Tibial artery (tissue), 4 donors: ENCODE measurements around the gene CIITA.

Experiments used
- DNase-seq, 2 donors: peaks; one replicate each; pipeline ENCODE4 v3.0.0-alpha.2; 2019
- H3K27ac ChIP-seq, 2 donors: fragments of 200-600 bp; sonication (generic) in 1 of 2; 1 replicate in 1 of 2; 2 replicates in 1 of 2; pipeline ENCODE4 v1.5.1; 2018 to 2019; ENCODE audit warnings: mild to moderate bottlenecking in 1 of 2
- H3K27me3 ChIP-seq, 2 donors: fragments of 200-600 bp; sonication (generic) in 1 of 2; one replicate each; pipeline versions ENCODE4 v1.5.1 to v1.6.0; 2016 to 2019
- H3K36me3 ChIP-seq, 3 donors: fragments of 200-600 bp; sonication (generic) in 2 of 3; one replicate each; pipeline ENCODE4 v1.5.1; 2016 to 2019; ENCODE audit warnings: mild to moderate bottlenecking in 2 of 3
- H3K4me1 ChIP-seq, 4 donors: fragments of 200-600 bp; sonication (generic) in 2 of 4; 1 replicate in 3 of 4; 2 replicates in 1 of 4; pipeline ENCODE4 v1.5.1; 2016 to 2019
- H3K4me3 ChIP-seq, 2 donors: fragments of 200-600 bp; sonication (generic) in 1 of 2; 1 replicate in 1 of 2; 2 replicates in 1 of 2; pipeline ENCODE4 v1.5.1; 2018 to 2019; ENCODE audit warnings: mild to moderate bottlenecking in 2 of 2
- H3K9me3 ChIP-seq, 3 donors: fragments of 200-600 bp; sonication (generic) in 1 of 3; one replicate each; pipeline ENCODE4 v1.5.1; 2016 to 2019
- CTCF ChIP-seq, 2 experiments: fragments of 200-600 bp in 1 of 2; fragments of 450-650 bp in 1 of 2; IDR thresholded peaks; one replicate each; pipeline ENCODE4 v1.5.1; 2017 to 2019; ENCODE audit warnings: antibody characterized with exemption in 2 of 2, mild to moderate bottlenecking in 1 of 2, moderate library complexity in 1 of 2
- intact Hi-C: fragments of 100-400 bp; cut with DNase I; formaldehyde crosslinking; loops from one replicate; pipeline ENCODE4 v1.15.0; 2023; ENCODE audit warnings: low total_unique reads

The CIITA gene

GRCh38 chr16:10931977-10932632, 55.1 kb downstream of the CIITA start:
- no peak for DNase-seq
- Histone ChIP-seq H3K9me3 (no peaks in the 10 kb centered on the region), H3K36me3 (peaks cover 20 to 53% (median 33%) of the 10 kb centered on the region in 3 donors), H3K4me1 (peaks cover 0 to 52% (median 36%) of the 10 kb centered on the region in 4 donors), H3K27ac (no peak overlapping the region), H3K4me3 (no peak overlapping the region), H3K27me3 (no peaks in the 10 kb centered on the region)
- no peak for TF ChIP-seq CTCF (IDR thresholded peaks at IDR 0.05)
- intact Hi-C loops, result no loop called here

- H3K4me3 ChIP-seq, result no peak overlapping the region
- H3K9me3 ChIP-seq, result no peaks in the 10 kb centered on the region
- H3K36me3 ChIP-seq, result peaks cover 10 to 42% (median 23%) of the 10 kb centered on the region in 3 donors
- intact Hi-C loops, result no loop called here
- peaks cover 0 to 62% (median 46%) of the 10 kb centered on the region in 4 donors for H3K4me1 ChIP-seq
- H3K27ac ChIP-seq, result no peak overlapping the region
- DNase-seq, result no peak
- TF ChIP-seq CTCF (IDR thresholded peaks at IDR 0.05), result no peak
- no peaks in the 10 kb centered on the region for H3K27me3 ChIP-seq
These were observed 56.1 kb downstream of the CIITA start for GRCh38 chr16:10932959-10933710.

DNA sequence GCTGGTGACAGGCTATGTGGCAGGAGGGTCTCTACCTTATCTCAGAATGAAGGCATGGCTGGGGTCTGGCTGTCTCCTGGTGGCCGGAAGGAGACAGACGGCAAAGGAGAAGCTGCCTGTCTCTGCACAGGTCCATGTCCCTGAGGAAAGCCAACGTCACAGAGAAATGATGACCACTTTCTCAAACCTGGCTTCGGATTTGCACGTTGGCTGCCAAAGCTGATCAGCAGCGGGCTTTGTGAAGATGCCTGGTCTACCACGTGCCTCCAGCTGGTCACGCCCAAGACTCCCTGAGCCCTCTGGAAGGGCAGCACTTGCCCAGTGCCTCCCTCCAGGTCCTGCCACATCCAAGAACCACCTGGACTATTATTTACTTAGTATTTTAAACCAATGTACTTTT, 56.9 kb downstream of the CIITA start:
- no peak for DNase-seq
- peaks cover 0 to 69% (median 54%) of the 10 kb centered on the region in 4 donors for H3K4me1 ChIP-seq
- intact Hi-C loops, result no loop called here
- no peak overlapping the region for H3K27ac ChIP-seq
- H3K27me3 ChIP-seq, result no peaks in the 10 kb centered on the region
- H3K36me3 ChIP-seq, result peaks cover 3 to 35% (median 15%) of the 10 kb centered on the region in 3 donors
- H3K4me3 ChIP-seq, result no peak overlapping the region
- TF ChIP-seq CTCF (IDR thresholded peaks at IDR 0.05), result no peak
- H3K9me3 ChIP-seq, result no peaks in the 10 kb centered on the region

DNA sequence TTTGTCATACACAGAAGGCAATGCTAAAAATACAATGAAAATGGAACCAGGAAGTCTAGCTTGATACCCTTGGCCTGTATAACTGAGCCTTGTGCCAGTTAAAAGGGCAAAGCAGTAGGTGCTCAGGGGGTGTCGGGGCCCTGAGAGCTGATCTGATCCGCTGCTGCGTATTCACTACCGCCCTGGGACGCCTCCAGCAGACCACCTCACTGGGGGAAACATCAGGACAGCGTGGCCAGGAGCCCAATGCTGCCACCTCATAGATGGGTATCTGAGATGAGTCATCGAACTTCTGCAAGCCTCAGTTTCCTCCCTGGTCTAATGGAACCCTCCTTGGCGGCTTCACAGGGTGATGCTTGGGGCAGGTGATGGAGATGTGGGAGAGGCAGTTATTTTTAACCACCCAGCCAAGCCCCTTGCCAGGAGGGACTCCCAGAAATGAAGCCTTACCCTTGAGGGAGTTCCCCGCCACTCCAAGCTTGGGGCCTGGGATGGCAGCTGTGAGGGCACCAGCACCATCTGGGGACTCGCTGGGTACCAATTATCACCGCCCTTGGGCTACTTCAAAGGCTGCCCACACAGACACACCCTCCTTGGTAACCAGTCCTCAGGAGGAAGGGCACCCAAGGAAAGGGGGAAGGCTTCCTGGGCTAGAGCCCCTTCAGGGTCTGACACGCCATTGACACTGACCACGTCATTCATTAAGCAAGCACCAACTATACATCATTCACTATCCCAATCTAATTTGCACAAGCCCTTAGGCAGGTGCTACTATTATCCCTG, 57.5 kb downstream of the CIITA start:
- no peaks in the 10 kb centered on the region for H3K27me3 ChIP-seq
- peaks cover 0 to 29% (median 11%) of the 10 kb centered on the region in 3 donors for H3K36me3 ChIP-seq
- H3K27ac ChIP-seq, result no peak overlapping the region
- H3K9me3 ChIP-seq, result no peaks in the 10 kb centered on the region
- H3K4me1 ChIP-seq, result peaks cover 0 to 76% (median 59%) of the 10 kb centered on the region in 4 donors
- DNase-seq, result no peak
- TF ChIP-seq CTCF (IDR thresholded peaks at IDR 0.05), result no peak
- intact Hi-C loops, result no loop called here
- H3K4me3 ChIP-seq, result no peak overlapping the region

- H3K27me3 ChIP-seq, result no peaks in the 10 kb centered on the region
- H3K9me3 ChIP-seq, result no peaks in the 10 kb centered on the region
- H3K4me3 ChIP-seq, result no peak overlapping the region
- no peak overlapping the region for H3K27ac ChIP-seq
- no peak for TF ChIP-seq CTCF (IDR thresholded peaks at IDR 0.05)
- H3K4me1 ChIP-seq, result peaks cover 0 to 76% (median 59%) of the 10 kb centered on the region in 4 donors
- H3K36me3 ChIP-seq, result peaks cover 0 to 24% (median 11%) of the 10 kb centered on the region in 3 donors
- no peak for DNase-seq
- intact Hi-C loops, result no loop called here
These were observed 58.4 kb downstream of the CIITA start for GRCh38 chr16:10935226-10935915.
